ENCODE data around the gene ACTN1. TPM values are rescaled to one million over a fixed set of nuclear protein-coding genes. Genes with fewer than 3 reads are reported as not detected.

ACTN1 gene
- total and polyA plus RNA-seq, 2 of the 8 experiments (the other 6 are each of a cell fraction or from before 2014, with no cell fraction given) = 236 to 262 TPM

GRCh38 chr14:68977718-68978171 is 1.4 kb downstream of the ACTN1 start:
- no peak for FAIRE-seq
- Histone ChIP-seq H3K9me3 (ENCODE audit: insufficient read depth in 2 of 2, low read depth in 1 of 2, low read length in 1 of 2) (no peaks in the 10 kb centered on the region), H3K4me3 (ENCODE audit: extremely low read depth in 1 of 4, insufficient read depth in 2 of 4, low read depth in 3 of 4, low read length in 4 of 4) (peak overlapping the region; percentile 61 to 99 (median 91)), H3K36me3 (ENCODE audit: control insufficient read depth in 2 of 4, insufficient read depth in 4 of 4, low read length in 3 of 4) (peaks cover 0 to 25% (median 11%) of the 10 kb centered on the region in 4 experiments; a peak in 6 of 8 replicates), H3K23me2 (ENCODE audit: low read depth, low read length) (peaks cover 3% of the 10 kb centered on the region; the same call in 1 of the 2 replicates), H2BK120ac (replicated peaks; ENCODE audit: low read depth, low read length) (peak overlapping the region; percentile 26), H3K79me2 (ENCODE audit: control insufficient read depth in 1 of 2, insufficient read depth in 2 of 2, low read length in 2 of 2) (peaks cover 36 to 58% of the 10 kb centered on the region in 2 experiments), H4K8ac (ENCODE audit: extremely low read depth, insufficient read depth, low read length) (peak overlapping the region; percentile 84; the same call in 1 of the 2 replicates), H2AK5ac (ENCODE audit: low read depth, low read length) (peak overlapping the region; percentile 67; the same call in 1 of the 2 replicates), H4K91ac (replicated peaks; ENCODE audit: insufficient read length, low read length) (peak overlapping the region; percentile 84), H2BK5ac (ENCODE audit: low read depth, low read length) (peak overlapping the region; percentile 96; the same call in 1 of the 2 replicates), H3K79me1 (ENCODE audit: low read depth, low read length) (peaks cover 27% of the 10 kb centered on the region), H2BK20ac (ENCODE audit: low read length) (no peak overlapping the region), H3K23ac (ENCODE audit: insufficient read length) (no peak overlapping the region), H4K5ac (ENCODE audit: insufficient read length, low read depth, low read length) (peak overlapping the region; percentile 82), H2BK15ac (ENCODE audit: low read length) (no peak overlapping the region), H3K9ac (replicated peaks in 1 of 4; ENCODE audit: extremely low read depth in 1 of 4, low read depth in 3 of 4, low read length in 3 of 4) (peak overlapping the region; percentile 64 to 91 (median 84)), H3K18ac (ENCODE audit: extremely low read depth, low read length) (peak overlapping the region; percentile 76), H3K4me1 (replicated peaks in 1 of 4; ENCODE audit: control insufficient read depth in 3 of 4, insufficient read depth in 4 of 4, low read length in 3 of 4) (peaks cover 4 to 20% (median 11%) of the 10 kb centered on the region in 4 experiments), H3K14ac (ENCODE audit: insufficient read length) (no peak overlapping the region), H3K4ac (replicated peaks; ENCODE audit: insufficient read length, low read depth, low read length) (no peak overlapping the region), H3K27ac (ENCODE audit: low read depth, low read length) (peak overlapping the region; percentile 81), H3K27me3 (replicated peaks in 1 of 4; ENCODE audit: control insufficient read depth in 3 of 4, extremely low read depth in 1 of 4, insufficient read depth in 3 of 4, low read length in 3 of 4) (no peaks in the 10 kb centered on the region; a peak in 1 of 7 replicates), H2BK12ac (ENCODE audit: low read depth, low read length) (0 out of 2 replicates have a peak overlapping the region, but pooled peaks have one; percentile 22), H3K56ac (replicated peaks; ENCODE audit: insufficient read length, low read depth, low read length) (peak overlapping the region; percentile 88), H4K20me1 (replicated peaks in 1 of 2; ENCODE audit: control insufficient read depth in 1 of 2, insufficient read depth in 2 of 2, low read length in 2 of 2) (peaks cover 16 to 24% of the 10 kb centered on the region in 2 experiments), H2AFZ (ENCODE audit: low read length) (no peak overlapping the region), H3K4me2 (ENCODE audit: insufficient read depth in 1 of 2, low read depth in 2 of 2, low read length in 2 of 2) (peak overlapping the region; percentile 79 to 92)
- DNase-seq (ENCODE audit: low read depth in 1 of 2, low spot score in 2 of 2) = peak in 1 of 2 experiments; percentile 65
- ChIA-PET CTCF (ENCODE audit: partially characterized antibody) (interaction anchor here (0.9 to 1.8 kb wide), 10 partner anchors 9 to 113 kb away, joined by 3 to 7 read pairs (median 5); no protein-coding TSS in a partner anchor), POLR2A (ENCODE audit: partially characterized antibody) (interaction anchor here (0.6 to 4.0 kb wide), 31 partner anchors 8 to 213 kb away, joined by 3 to 29 read pairs (median 3); partner anchors contain the start of genes EXD2 and ZFP36L1)
- 4% methylated on average over 9 of the region's 25 CpGs; no CpG with 5 or more reads in 1 of the 2 experiments for WGBS, 2 experiments (ENCODE audit: extremely low coverage in 1 of 2, insufficient coverage in 1 of 2, insufficient read length in 1 of 2, insufficient replicate concordance in 2 of 2, low coverage in 1 of 2, low lambda C conversion rate in 2 of 2, missing lambda C conversion rate in 1 of 2)
- peak in 1 of 2 experiments; percentile 68; a peak in 2 of 3 replicates for TF ChIP-seq POLR2A (IDR thresholded peaks at IDR 0.05; ENCODE audit: control extremely low read depth in 1 of 2, low read depth in 2 of 2, low read length in 2 of 2)
- no peak for TF ChIP-seq FOSL1 (IDR thresholded peaks at IDR 0.05; ENCODE audit: insufficient read depth, low read depth, low read length)
- 0 out of 2 replicates have a peak, but pooled peaks have one; percentile 64 for TF ChIP-seq SRF (IDR thresholded peaks at IDR 0.05; ENCODE audit: low read depth, low read length)
- TF ChIP-seq TBP (IDR thresholded peaks at IDR 0.05; ENCODE audit: low read depth, low read length) = 0 out of 2 replicates have a peak, but pooled peaks have one; percentile 7
- no peak for TF ChIP-seq E2F6 (IDR thresholded peaks at IDR 0.05)
- TF ChIP-seq CHD2 (IDR thresholded peaks at IDR 0.05; ENCODE audit: low read length) = no peak
- TF ChIP-seq JUND (IDR thresholded peaks at IDR 0.05; ENCODE audit: low read length) = no peak
- TF ChIP-seq NANOG (IDR thresholded peaks at IDR 0.05; ENCODE audit: insufficient read depth, low read depth, low read length, poor library complexity, severe bottlenecking) = no peak
- TF ChIP-seq ASH2L (IDR thresholded peaks at IDR 0.05; ENCODE audit: low read length) = peak; percentile 71
- TF ChIP-seq JUN (IDR thresholded peaks at IDR 0.05; ENCODE audit: low read depth, low read length) = no peak
- no peak; the same call in 1 of the 2 replicates for TF ChIP-seq CREB1 (IDR thresholded peaks at IDR 0.05)
- TF ChIP-seq CTBP2 (IDR thresholded peaks at IDR 0.05; ENCODE audit: borderline replicate concordance, insufficient read depth, insufficient read length, low read length) = no peak
- TF ChIP-seq TAF1 (IDR thresholded peaks at IDR 0.05; ENCODE audit: low read depth, low read length) = peak; percentile 69; the same call in 1 of the 2 replicates

Data from H1 (cell line).